GM19240 (cell line): ENCODE data around the gene TNS2.
"Not testable (repeated sequence)": the region's sequence is repeated elsewhere in the genome, so short reads cannot be mapped to it uniquely, and the experiment has no call there.

Experiments used
- DNase-seq: peaks from one replicate; pipeline ENCODE4 v3.0.0; 2011; ENCODE audit warnings: low spot score; ENCODE audit not compliant: insufficient read length

TNS2 gene

GRCh38 chr12:53094796-53095595 lies 45.1 kb downstream of the TNS2 start:
- not testable (repeated sequence) for DNase-seq

- DNase-seq = not testable (repeated sequence)
Observed at GRCh38 chr12:53095596-53095895, 45.7 kb downstream of the TNS2 start.

GRCh38 chr12:53096089-53096741 lies 46.4 kb downstream of the TNS2 start:
- DNase-seq = no peak

- no peak for DNase-seq
Observed at GRCh38 chr12:53096759-53097158, 46.9 kb downstream of the TNS2 start.

- DNase-seq = no peak
Observed at GRCh38 chr12:53097207-53097563, 47.3 kb downstream of the TNS2 start.

GRCh38 chr12:53097564-53098353 lies 47.9 kb downstream of the TNS2 start, which contains the start of gene IGFBP6:
Gene IGFBP6, plus strand, starts transcription at chr12:53097667. Its CDS starts 51 bp downstream, at chr12:53097718.
- DNase-seq = no peak

- no peak for DNase-seq
Observed at GRCh38 chr12:53098354-53098981, 48.6 kb downstream of the TNS2 start.

- peak; percentile 77 for DNase-seq
Observed at GRCh38 chr12:53099071-53099882, 49.4 kb downstream of the TNS2 start.

- DNase-seq = no peak
Observed at GRCh38 chr12:53100466-53101151, 50.7 kb downstream of the TNS2 start.

GRCh38 chr12:53101266-53101665 lies 51.4 kb downstream of the TNS2 start:
- no peak for DNase-seq

GRCh38 chr12:53101931-53102781 lies 52.3 kb downstream of the TNS2 start:
- DNase-seq = no peak

GRCh38 chr12:53102883-53103807 lies 53.3 kb downstream of the TNS2 start, which contains the start of gene SOAT2:
Gene SOAT2, plus strand, starts transcription at chr12:53103486. Its CDS starts 92 bp downstream, at chr12:53103578.
- no peak for DNase-seq

GRCh38 chr12:53103860-53104305 lies 54.0 kb downstream of the TNS2 start:
- DNase-seq = no peak

- no peak for DNase-seq
Observed at GRCh38 chr12:53105256-53105655, 55.4 kb downstream of the TNS2 start.

- DNase-seq = no peak
Observed at GRCh38 chr12:53105712-53106439, 56.0 kb downstream of the TNS2 start.

- DNase-seq = no peak
Observed at GRCh38 chr12:53107122-53107521, 57.3 kb downstream of the TNS2 start.

- DNase-seq = not testable (repeated sequence)
Observed at GRCh38 chr12:53112431-53112830, 62.6 kb downstream of the TNS2 start.
